ENCODE results near the gene INPP5J. TPM values are rescaled to one million over a fixed set of nuclear protein-coding genes. Genes with fewer than 3 reads are reported as not detected.

Gene INPP5J
- total and polyA plus RNA-seq, 10 of the 15 experiments (the other 5 are each of a cell fraction or from before 2014, with no cell fraction given) = 0.18 to 2.8 (median 1.5) TPM; not detected in 1

- no peaks in the 10 kb centered on the region for H3K79me2 ChIP-seq (ENCODE audit: control insufficient read depth, insufficient read depth, low read length)
- H2AFZ ChIP-seq (ENCODE audit: control insufficient read depth, low read depth, low read length) = no peak overlapping the region
- H3K4me3 ChIP-seq = no peak overlapping the region
- ChIA-PET CTCF (interaction anchor here (0.7 to 1.7 kb wide), 2 partner anchors 9 to 114 kb away, joined by 3 to 7 read pairs; partner anchors contain the start of gene RNF185), SMC1A (ENCODE audit: uncharacterized antibody, unreplicated experiment) (no interaction called here), RAD21 (ENCODE audit: unreplicated experiment) (no interaction called here), POLR2A (no interaction called here)
- H3K9ac ChIP-seq (ENCODE audit: control insufficient read depth, insufficient read depth, low read length) = no peak overlapping the region
- TF ChIP-seq E4F1 (IDR thresholded peaks at IDR 0.05; ENCODE audit: borderline replicate concordance, partially characterized antibody) = no peak
- TF ChIP-seq POLR2AphosphoS5 (IDR thresholded peaks at IDR 0.05; ENCODE audit: low read length) = no peak
- no peak for TF ChIP-seq ATF2 (IDR thresholded peaks at IDR 0.05; ENCODE audit: low read length)
- no peak for TF ChIP-seq ZZZ3 (IDR thresholded peaks at IDR 0.05; ENCODE audit: control insufficient read depth, insufficient read length, low read depth)
- no peak for TF ChIP-seq JUND (IDR thresholded peaks at IDR 0.05; ENCODE audit: low read depth, low read length)
- TF ChIP-seq CTCF (IDR thresholded peaks at IDR 0.05 in 2 of 3, conservative IDR thresholded peaks at IDR 0.05 in 1 of 3; ENCODE audit: control insufficient read depth in 2 of 3, extremely low read depth in 1 of 3, insufficient read depth in 1 of 3, low read depth in 3 of 3, low read length in 3 of 3) = peak; percentile 2 to 38 (median 33); a peak in 2 of 6 replicates
- intact Hi-C loops (cut with micrococcal nuclease; ENCODE audit: unreplicated experiment) (no loop called here), in situ Hi-C loops (cut with MboI) (no loop called here)
- H3K4me2 ChIP-seq (ENCODE audit: control insufficient read depth, insufficient read depth) = no peak overlapping the region
- H3K36me3 ChIP-seq (ENCODE audit: control insufficient read depth in 2 of 2, insufficient read depth in 2 of 2, low read length in 1 of 2) = no peaks in the 10 kb centered on the region
- H3K9me3 ChIP-seq (replicated peaks; ENCODE audit: control insufficient read depth, insufficient read depth, low read length) = no peaks in the 10 kb centered on the region
- H3K27ac ChIP-seq (ENCODE audit: control insufficient read depth, insufficient read depth) = no peak overlapping the region
- BruUV-seq (replicated peaks) = no TSS peak
- H3K4me1 ChIP-seq (ENCODE audit: control insufficient read depth, insufficient read depth, low read length) = no peaks in the 10 kb centered on the region
- FAIRE-seq (no peak), ATAC-seq (peak; percentile 61), DNase-seq (ENCODE audit: low read depth, low spot score) (no peak)
- no peaks in the 10 kb centered on the region for H3K27me3 ChIP-seq (replicated peaks in 1 of 2; ENCODE audit: control insufficient read depth in 2 of 2, insufficient read depth in 2 of 2, low read length in 1 of 2)
- H4K20me1 ChIP-seq (ENCODE audit: control insufficient read depth, insufficient read depth) = no peaks in the 10 kb centered on the region
- 41% methylated on average over 3 of the region's 3 CpGs for WGBS (ENCODE audit: insufficient coverage, insufficient replicate concordance, low lambda C conversion rate, missing lambda C conversion rate)
These were observed 27.8 kb downstream of the INPP5J start for GRCh38 chr22:31150615-31151014.

Measured in GM12878 (cell line).